HCT116 (cell line): ENCODE measurements around the gene MSMB. TPM values are rescaled to one million over a fixed set of nuclear protein-coding genes. Genes with fewer than 3 reads are reported as not detected.

Source experiments
- ATAC-seq: fragments of 200-7000 bp; cut with Tn5 transposase; 2 replicates; pipeline ENCODE4 v1.9.1; 2020; ENCODE audit warnings: mild to moderate bottlenecking, moderate library complexity
- BruUV-seq: library from RNA; stranded (reverse); fragments of 400-500 nt; replicated peaks from 2 replicates; lab custom pipeline; 2021; lab: Mats Ljungman, UMichigan
- CTCF ChIA-PET: fragments of 300-600 bp; sonication (Branson Sonifier 250); formaldehyde crosslinking; loops from one replicate; lab custom pipeline; 2021; ENCODE audit warnings: antibody characterized with exemption; lab: Charles Lee
- POLR2A ChIA-PET: fragments of 300-600, 350-600 bp; sonication (Branson Sonifier 250); formaldehyde crosslinking; loops from one replicate; lab custom pipeline; 2021; ENCODE audit warnings: antibody characterized with exemption; lab: Charles Lee
- RAD21 ChIA-PET, 2 experiments: fragments of 300-600 bp; sonication (Branson Sonifier 250); formaldehyde crosslinking; loops; one replicate each; lab custom pipeline; 2023; ENCODE audit warnings: low total read pairs in 2 of 2; ENCODE audit not compliant: uncharacterized antibody in 2 of 2, unreplicated experiment in 2 of 2, low non-redundant PET in 1 of 2; lab: Charles Lee
- DNase-seq: peaks from one replicate; pipeline ENCODE4 v3.0.0-alpha.2; 2010; ENCODE audit warnings: low read depth, low spot score
- H2AFZ ChIP-seq: fragments of 200-600 bp; shearing (Covaris generic), sonication (generic); 2 replicates; pipeline ENCODE4 v1.6.1; 2017; ENCODE audit warnings: low read depth, mixed run types, mixed read lengths, antibody characterized with exemption, low read length; ENCODE audit not compliant: poor library complexity, severe bottlenecking
- H3K27ac ChIP-seq: 2 replicates; pipeline ENCODE4 v1.5.1; 2012; ENCODE audit warnings: low read depth, low read length
- H3K27me3 ChIP-seq: fragments of 200-600 bp; sonication (generic); 2 replicates; pipeline ENCODE4 v1.6.1; 2016; ENCODE audit warnings: mixed run types, low read length, mixed read lengths; ENCODE audit not compliant: insufficient read depth
- H3K36me3 ChIP-seq, 2 experiments: fragments of 200-500 bp in 1 of 2; fragments of 200-600 bp in 1 of 2; sonication (Bioruptor generic) in 1 of 2; sonication (generic) in 1 of 2; 2 replicates each; pipeline versions ENCODE4 v1.5.1 to v1.6.1; 2014 to 2016; ENCODE audit warnings: low read length in 2 of 2, inconsistent platforms in 1 of 2, mixed read lengths in 1 of 2, mixed run types in 1 of 2; ENCODE audit not compliant: insufficient read depth in 2 of 2, control insufficient read depth in 1 of 2
- H3K4me1 ChIP-seq, 2 experiments: fragments of 200-600 bp in 1 of 2; sonication (generic) in 1 of 2; 2 replicates each; pipeline versions ENCODE4 v1.5.1 to v1.6.1; 2012 to 2017; ENCODE audit warnings: low read length in 2 of 2, inconsistent platforms in 1 of 2, mild to moderate bottlenecking in 1 of 2, mixed read lengths in 1 of 2, mixed run types in 1 of 2, moderate library complexity in 1 of 2; ENCODE audit not compliant: insufficient read depth in 2 of 2, control insufficient read depth in 1 of 2
- H3K4me2 ChIP-seq: fragments of 200-600 bp; sonication (generic); 2 replicates; pipeline ENCODE4 v1.6.1; 2017; ENCODE audit warnings: mixed run types, low read length, mixed read lengths
- H3K4me3 ChIP-seq, 2 experiments: fragments of 200-600 bp in 1 of 2; sonication (generic) in 1 of 2; replicated peaks in 1 of 2; 2 replicates each; pipeline ENCODE4 v1.5.1; 2011 to 2016; ENCODE audit warnings: low read length in 2 of 2, control low read depth in 1 of 2, low read depth in 1 of 2, mild to moderate bottlenecking in 1 of 2, mixed read lengths in 1 of 2, mixed run types in 1 of 2
- H3K79me2 ChIP-seq: fragments of 200-600 bp; sonication (generic); 2 replicates; pipeline ENCODE4 v1.6.1; 2017; ENCODE audit warnings: mild to moderate bottlenecking, mixed run types, low read length, moderate library complexity, mixed read lengths; ENCODE audit not compliant: insufficient read depth
- H3K9ac ChIP-seq: fragments of 200-600 bp; sonication (generic); 2 replicates; pipeline ENCODE4 v1.6.1; 2016; ENCODE audit warnings: low read length, mixed read lengths
- H3K9me2 ChIP-seq: fragments of 200-600 bp; sonication (generic), shearing (Covaris generic); 2 replicates; pipeline ENCODE4 v1.6.1; 2017; ENCODE audit warnings: mixed run types, mild to moderate bottlenecking, moderate library complexity; ENCODE audit not compliant: insufficient read depth
- H3K9me3 ChIP-seq, 2 experiments: fragments of 200-500 bp in 1 of 2; fragments of 200-600 bp in 1 of 2; sonication (Bioruptor generic) in 1 of 2; sonication (generic) in 1 of 2; 2 replicates each; pipeline ENCODE4 v1.6.1; 2014 to 2017; ENCODE audit warnings: low read length in 2 of 2, mixed read lengths in 2 of 2, inconsistent platforms in 1 of 2, low read depth in 1 of 2, mild to moderate bottlenecking in 1 of 2, mixed run types in 1 of 2, moderate library complexity in 1 of 2; ENCODE audit not compliant: control insufficient read depth in 1 of 2, insufficient read depth in 1 of 2
- H4K20me1 ChIP-seq: fragments of 200-600 bp; sonication (generic), shearing (Covaris generic); 2 replicates; pipeline ENCODE4 v1.6.1; 2017; ENCODE audit warnings: mixed run types, mild to moderate bottlenecking, moderate library complexity; ENCODE audit not compliant: insufficient read depth
- EZH2 ChIP-seq: fragments of 200-600 bp; sonication (generic); IDR thresholded peaks from 2 replicates; pipeline ENCODE4 v1.6.1; 2017; ENCODE audit warnings: antibody characterized with exemption, mixed run types
- RAD21 ChIP-seq: IDR thresholded peaks from 2 replicates; pipeline ENCODE4 v1.6.1; 2012; ENCODE audit warnings: low read depth, mild to moderate bottlenecking
- REST ChIP-seq: IDR thresholded peaks from 2 replicates; pipeline ENCODE4 v1.6.1; 2012; ENCODE audit warnings: low read depth
- SP1 ChIP-seq: IDR thresholded peaks from 2 replicates; pipeline ENCODE4 v1.6.1; 2012; ENCODE audit warnings: low read depth
- TCF7L2 ChIP-seq: IDR thresholded peaks from 2 replicates; pipeline ENCODE4 v1.7.0; 2011; ENCODE audit warnings: borderline replicate concordance, inconsistent platforms; ENCODE audit not compliant: insufficient read depth, insufficient read length; ENCODE audit errors: extremely low read depth
- intact Hi-C: fragments of 100-400 bp; cut with micrococcal nuclease; formaldehyde crosslinking; loops from 2 replicates; pipeline ENCODE4 v1.10.0; 2022
- total RNA-seq: library from RNA; stranded (reverse); gene quantifications from one replicate; pipeline ENCODE4 v1.2.1, GENCODE V29; 2021; ENCODE audit not compliant: unreplicated experiment

Gene MSMB
- total RNA-seq, 1 experiment from 2014 or later = not detected

- Histone ChIP-seq H3K4me2 (no peak overlapping the region), H3K4me3 (no peak overlapping the region), H3K36me3 (no peaks in the 10 kb centered on the region), H4K20me1 (no peaks in the 10 kb centered on the region)
- intact Hi-C loops = no loop called here
- RAD21 ChIA-PET = no interaction called here
- no peak for DNase-seq
- TF ChIP-seq RAD21 (no peak), REST (no peak), SP1 (no peak), EZH2 (no peak), TCF7L2 (no peak)
- TF ChIP-seq, all 23 proteins: peak for 0
- no peaks in the 10 kb centered on the region for H3K9me3 ChIP-seq
- no peak overlapping the region for H3K27ac ChIP-seq
- H3K27me3 ChIP-seq = no peaks in the 10 kb centered on the region
- H2AFZ ChIP-seq = no peak overlapping the region
- no TSS peak for BruUV-seq
- no peak for ATAC-seq
- ChIA-PET CTCF (no interaction called here), POLR2A (no interaction called here)
- H3K4me1 ChIP-seq = peaks cover 0 to 4% of the 10 kb centered on the region in 2 experiments; a peak in 2 of 4 replicates
- H3K9me2 ChIP-seq = no peaks in the 10 kb centered on the region
- no peaks in the 10 kb centered on the region for H3K79me2 ChIP-seq
- no peak overlapping the region for H3K9ac ChIP-seq
Observed at GRCh38 chr10:46040004-46040403, 6.1 kb downstream of the MSMB start.
